Measurements from ENCODE around the gene CLRN2.
"Not testable (repeated sequence)": the region's sequence is repeated elsewhere in the genome, so short reads cannot be mapped to it uniquely, and the experiment has no call there.

The CLRN2 gene

DNA sequence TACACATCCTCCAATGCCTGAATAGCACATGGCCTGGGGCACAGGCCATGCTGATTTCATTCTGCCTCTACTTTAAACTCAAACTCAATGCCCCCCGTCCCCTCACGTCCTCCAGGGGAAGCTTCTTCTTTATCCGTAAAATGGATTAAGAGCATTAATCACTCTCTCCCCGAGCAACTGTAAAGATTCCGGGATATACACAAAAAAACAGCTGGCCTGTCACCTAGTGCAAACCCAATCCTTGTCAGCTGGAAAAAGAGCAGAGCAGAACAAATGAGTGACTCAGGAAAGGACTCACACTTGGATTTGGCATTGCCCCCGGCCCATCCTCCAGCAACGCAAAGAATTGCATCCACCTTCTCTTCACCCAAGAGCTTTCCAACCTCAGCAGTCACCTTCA is 10.9 kb upstream of the CLRN2 start:
- no peak for DNase-seq (ENCODE audit: low spot score)

DNA sequence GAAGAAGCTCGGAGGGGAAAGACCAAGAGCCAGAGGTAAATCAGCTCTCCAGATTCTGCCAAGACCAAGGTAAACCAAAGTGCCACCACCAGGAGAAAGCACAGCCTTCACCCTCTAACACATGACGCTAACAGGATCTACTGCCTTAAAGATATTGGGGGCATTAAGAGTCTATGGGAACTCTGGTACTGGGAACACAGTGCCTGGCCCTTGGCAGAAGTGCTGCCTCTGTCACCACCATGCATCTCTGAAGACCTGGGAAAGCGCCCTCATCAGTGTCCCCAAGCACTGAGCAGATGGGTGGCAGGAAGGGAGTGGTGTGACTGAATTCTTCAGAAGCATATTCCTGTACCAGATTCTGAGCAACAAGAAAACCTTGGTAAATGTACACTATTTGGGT is 4.4 kb upstream of the CLRN2 start:
- no peak for DNase-seq (ENCODE audit: low spot score)

DNA sequence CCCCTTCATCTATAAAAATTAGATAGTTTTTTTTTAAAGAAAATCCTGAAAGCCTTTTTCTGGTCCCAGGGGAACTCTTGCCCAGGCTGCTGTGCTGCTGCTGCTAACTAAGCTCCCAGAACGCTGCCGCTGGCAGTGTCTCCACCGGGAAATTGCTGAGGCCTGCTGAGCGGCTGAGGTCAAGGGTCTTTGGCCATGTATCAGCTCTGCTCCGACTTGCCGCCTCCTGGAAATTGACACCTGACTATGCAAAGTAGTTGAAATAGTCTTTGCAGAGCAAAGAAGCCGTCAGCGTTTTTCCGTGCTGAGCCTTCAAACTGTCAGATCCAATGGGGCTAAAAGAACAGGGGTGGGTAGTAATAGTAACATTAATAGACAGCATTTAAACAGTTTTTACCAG is 3.9 kb upstream of the CLRN2 start:
- DNase-seq (ENCODE audit: low spot score): no peak

DNA sequence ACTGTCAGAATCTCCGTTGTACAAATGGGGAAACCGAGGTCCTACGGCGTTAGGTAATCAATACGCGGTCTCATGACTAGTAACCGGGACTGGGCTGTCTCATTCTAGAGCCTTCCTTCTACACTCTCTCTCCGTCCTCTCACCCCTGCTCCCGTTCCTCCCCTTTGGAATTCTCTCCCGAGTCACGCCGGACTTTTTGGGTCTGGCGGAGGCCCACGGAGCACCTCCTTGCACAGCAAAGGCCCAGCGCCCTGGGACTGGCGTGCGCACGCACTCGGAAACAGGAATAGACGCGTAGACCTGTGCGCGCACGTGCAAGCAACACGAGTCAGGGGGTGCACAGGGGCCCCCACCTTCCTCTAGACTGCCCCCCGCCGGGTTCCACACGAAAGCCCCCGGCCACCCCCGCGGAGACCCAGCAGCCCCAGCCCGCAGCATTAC is 3.4 kb upstream of the CLRN2 start:
- DNase-seq (ENCODE audit: low spot score): no peak

DNA sequence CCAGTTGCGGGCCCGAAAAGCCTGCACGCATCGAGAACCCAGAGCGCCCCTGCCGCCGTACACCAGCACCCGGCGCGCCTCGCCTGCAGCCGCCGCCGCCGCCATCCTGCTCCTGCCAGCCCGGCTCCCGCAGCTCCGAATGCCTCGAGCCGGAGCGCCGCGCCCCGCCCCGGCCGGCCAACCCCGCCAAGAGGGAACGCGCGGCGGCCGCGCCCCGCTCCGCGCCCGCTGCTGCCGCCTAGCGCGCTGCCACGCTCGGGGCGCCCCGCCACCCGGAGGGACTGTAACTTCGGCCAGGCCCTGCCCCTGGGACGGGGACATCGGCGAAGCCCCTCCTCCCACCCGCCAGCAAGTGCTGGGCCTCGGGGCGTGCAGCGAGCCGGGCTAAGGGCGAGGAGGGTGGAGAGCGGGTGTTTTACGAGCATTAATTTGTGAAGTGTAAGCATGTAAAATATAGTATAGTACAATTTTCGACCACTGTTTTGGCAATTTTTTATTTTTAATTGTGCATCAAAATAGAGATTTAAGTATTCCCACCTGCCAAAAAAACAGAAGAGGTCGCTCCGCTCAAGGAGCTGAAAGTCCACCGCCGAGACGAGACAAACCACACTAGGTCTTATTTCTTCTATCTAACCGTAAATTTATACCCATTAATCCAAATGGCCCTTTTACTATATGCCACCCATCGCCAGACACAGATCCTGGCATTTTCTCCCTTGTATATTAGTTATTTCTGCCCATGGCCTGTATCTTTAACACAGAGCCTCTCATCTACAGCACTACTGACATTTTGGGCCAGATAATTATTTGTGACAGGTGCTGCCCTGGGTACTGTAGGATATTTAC is 2.8 kb upstream of the CLRN2 start, which contains the start of gene QDPR:
Gene QDPR (minus strand): TSS at position 141 of the 846 bp plus-strand sequence. CDS start 36 bp downstream, at position 105.
- no peak for DNase-seq (ENCODE audit: low spot score)

DNA sequence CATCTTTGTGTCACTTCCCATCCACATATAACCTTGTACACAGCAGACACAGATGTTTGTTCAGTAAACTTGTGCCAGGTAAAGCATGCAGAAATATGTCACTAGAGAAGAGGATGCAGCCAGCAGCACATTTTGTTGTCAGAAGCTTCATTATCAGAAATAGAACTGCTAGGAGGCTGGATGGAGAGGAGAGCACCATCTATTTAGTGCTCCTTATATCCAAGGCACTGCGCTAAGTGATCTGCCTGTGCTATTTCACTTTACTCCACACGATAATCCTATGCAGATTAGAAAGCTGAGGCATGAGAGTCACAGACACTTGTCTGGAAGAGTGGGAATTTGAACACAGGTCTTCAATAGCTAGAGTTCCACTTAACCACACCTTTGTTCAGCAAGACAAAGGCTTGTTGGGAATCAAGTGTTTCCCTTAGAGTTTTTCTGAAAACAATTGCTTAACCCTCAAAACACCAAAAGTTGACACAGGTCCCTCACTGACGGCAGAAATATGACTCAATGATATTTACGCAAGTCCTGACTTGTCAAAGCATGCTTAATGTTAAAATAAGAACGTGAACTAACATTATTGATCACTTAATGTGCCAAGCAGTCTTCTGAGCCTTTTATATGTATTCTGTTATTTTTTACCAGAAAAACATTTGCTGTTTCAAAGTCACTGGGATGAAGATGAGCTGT is 1.8 kb upstream of the CLRN2 start:
- DNase-seq (ENCODE audit: low spot score): no peak

DNA sequence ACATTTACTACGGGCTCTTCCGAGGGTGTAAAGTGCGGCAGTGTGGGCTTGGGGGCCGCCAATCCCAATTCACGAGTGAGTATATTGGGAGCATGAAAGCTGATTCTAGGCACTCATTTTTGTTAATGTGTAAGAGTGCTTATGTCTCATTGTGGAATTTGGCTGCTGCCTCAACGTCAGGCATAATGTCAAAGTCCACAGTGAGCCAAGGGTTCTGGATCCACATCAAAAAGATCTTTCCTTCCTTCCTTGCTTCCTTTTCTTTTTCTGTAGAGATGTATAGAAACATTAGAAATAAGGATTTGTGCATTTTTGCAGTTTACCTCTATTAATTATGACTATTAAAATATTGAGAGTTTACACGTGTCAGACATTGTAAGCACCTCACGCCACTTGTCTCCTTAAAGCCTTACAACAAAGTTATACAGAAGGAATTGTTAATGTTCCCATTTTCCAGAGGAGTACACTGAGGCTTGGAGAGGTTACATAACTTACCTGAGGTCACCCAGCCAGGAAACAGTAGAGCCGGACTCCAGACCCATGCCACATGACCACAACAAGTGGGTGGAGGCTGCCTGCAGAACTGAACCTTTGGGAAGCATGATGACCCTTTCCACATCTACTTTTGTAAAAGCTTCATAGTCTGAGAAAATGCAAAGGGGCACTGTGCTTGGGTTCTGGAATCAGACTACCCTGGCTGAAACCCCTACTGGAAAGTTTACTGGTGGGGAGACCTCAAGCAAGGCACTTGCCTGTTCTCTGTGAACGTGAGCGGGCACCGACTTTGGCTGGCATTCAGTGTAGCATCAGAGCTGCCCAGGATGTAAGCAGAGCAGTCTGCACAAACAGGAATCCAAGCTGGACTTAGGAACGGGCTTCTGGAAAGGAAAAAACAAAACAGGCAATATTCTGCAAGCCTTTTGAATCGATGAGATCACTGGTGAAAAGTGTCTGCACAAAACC is 761 bp downstream of the CLRN2 start:
- no peak for DNase-seq (ENCODE audit: low spot score)

DNA sequence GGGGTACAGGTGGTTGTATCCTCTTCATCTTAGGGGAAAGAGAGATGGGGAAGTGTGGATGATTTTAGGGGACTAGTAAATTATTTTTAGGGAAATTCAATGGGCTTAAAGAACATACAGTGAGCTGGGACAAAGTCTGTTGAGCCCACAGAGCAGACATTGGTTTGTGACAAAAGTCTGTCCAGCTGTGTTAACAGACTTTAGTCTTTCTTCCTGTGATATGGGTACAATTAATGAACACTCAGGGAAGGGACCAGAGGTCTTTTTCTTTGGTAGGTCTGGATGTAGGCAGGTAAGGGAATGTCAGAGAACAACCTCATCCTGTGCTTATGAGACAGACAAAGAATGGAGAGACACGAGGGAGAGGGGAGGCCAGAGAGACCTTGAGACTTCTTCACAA is 2.0 kb downstream of the CLRN2 start:
- DNase-seq (ENCODE audit: low spot score): no peak

DNA sequence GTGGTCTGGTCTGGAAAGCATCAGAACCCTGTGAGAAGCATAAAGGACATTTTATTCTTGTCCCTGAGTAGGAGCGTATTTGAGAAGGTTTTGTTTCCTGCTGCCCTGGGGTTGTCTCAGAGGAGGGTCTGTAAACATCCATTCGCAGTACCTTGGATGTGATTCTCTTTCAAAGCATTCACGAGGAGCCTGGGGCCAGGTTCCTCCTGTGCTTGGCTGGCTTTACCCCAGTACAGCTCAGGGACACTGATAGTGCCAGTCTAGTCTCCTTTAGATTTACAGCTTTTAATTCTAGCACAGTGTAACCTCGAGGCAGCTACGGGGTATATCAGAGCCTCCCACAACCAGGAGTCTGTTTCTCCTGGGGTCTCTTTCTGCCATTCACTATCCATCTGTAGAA is 2.7 kb downstream of the CLRN2 start:
- DNase-seq (ENCODE audit: low spot score): no peak

DNA sequence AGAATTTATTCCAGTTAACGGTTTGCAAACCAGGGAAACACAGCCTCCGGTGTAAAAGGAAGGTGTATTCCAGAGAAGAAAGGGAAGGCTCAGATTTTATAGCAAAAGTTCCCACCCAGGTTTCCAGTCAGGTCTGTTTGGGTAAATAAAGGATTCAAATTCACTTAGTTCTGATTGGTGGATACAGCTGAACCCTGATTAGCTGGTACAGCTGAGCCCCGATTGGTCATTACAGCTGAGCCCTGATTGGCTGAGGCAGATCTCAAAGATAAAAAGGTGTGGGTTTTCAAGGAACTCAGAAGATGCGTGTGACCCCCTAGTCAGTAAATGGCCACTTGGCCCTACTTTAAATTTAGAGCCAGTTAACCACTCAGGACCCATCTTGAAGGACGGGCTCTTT is 6.6 kb downstream of the CLRN2 start:
- DNase-seq (ENCODE audit: low spot score): no peak

DNA sequence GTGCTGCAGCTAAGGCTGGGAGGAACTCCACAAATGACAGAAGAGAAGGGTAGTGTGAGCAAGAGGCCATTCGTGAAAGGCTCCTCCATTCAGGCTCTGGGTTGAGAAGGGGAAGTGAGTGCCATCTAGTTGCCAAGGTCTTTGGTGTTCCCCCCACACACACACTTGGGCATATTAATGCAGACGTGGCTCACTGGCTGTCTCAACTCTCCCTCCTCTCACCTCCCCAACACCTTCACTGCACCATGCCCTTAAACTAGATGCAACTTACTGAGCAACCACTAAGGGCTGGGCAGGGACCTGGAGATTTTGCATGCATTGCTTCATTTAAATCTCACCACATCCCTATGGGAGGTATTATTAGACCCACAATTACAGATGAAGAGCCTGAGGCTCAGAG is 8.7 kb downstream of the CLRN2 start:
- DNase-seq (ENCODE audit: low spot score): no peak

DNA sequence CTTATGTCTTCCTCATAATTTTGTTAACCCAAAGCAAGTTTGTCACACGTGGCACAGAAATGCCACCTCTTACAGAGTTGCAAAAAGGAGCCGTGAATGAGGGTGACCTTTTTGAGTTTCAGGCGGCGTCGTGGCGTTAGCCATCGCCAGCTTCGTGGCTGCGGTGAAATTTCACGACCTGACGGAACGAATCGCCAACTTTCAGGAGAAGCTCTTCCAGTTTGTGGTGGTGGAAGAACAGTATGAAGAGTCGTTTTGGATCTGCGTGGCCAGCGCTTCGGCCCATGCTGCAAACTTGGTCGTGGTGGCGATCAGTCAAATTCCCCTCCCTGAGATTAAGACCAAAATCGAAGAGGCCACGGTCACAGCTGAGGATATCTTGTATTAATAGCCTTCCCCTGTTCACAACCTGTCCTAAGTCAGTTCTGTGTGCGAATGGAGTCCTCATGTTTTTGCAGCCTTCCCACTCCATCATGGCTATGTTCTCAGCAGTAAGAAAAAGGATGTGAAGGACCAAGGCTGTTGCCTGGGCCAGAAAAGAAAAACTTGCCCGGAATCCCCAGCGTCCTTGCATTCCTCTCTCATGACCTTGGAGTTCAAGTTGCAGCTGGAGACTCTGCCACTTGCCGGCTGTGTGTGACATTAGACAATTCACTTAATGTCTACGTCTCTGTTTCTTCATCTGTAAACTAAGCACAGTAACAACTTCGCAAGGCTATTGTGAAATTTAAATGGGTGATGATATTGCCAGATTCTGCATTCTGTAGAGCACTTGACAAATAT is 11.9 kb downstream of the CLRN2 start:
- no peak for DNase-seq (ENCODE audit: low spot score)

DNA sequence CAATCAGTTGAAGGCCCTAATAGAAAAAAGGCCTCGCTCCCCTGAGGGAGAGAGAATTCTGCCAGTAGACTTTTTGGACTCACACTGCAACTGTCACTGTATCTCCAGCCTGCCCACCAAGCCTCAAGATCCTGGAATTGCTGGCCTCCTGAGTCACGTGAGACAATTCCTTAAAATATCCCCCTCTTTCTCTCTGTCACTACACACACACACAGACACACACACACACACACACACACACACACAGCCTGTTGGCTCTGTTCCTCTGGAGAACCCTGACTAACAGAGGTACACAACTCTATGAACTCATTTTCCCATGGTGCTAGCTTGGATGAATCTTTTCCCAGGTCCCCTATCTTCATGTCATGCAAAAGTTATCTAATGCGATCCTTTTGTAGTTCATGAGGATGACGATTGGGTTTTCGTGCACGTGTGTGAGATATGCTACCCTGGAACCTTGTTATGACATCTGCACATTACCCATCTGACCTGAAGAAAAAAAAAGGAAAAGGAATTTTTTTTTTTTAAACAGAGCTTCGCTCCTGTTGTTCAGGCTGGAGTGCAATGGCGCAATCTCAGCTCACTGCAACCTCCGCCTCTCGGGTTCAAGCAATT is 13.7 kb downstream of the CLRN2 start:
- DNase-seq (ENCODE audit: low spot score): no peak

DNA sequence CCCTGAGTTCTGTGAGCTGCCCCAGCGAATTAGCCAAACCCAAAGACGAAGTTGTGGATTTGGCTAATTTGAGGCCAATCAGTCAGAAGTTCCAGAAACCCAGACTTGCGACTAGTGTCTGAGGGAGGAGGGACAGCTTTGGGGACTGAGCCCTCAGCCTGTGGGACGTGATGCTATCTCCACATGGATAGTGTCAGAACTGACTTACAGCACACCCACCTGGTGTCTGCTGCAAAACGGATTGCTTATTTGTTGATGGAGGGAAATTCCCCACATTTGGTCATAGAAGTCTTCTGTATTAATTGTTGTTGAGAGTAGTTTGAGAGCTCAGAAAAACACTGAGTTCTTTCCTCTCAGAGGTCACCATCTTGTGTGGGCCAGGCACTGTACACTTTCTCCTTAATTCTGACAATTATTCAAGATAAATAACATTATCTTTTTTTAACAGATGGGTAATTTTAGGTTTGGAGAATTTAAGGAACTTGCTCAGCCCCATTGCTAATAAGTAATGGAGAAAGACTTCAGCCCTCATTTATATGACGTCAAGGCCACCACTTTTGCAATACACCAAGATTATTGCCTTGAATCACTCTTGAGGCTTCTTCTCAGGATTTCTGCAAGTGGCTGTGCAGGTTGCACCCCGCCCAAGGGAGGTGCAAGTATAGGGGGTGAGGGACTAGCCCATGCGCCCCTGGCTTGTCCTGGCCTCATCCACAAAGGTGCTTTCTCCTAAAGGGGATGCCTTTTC is 16.7 kb downstream of the CLRN2 start:
- no peak for DNase-seq (ENCODE audit: low spot score)

DNA sequence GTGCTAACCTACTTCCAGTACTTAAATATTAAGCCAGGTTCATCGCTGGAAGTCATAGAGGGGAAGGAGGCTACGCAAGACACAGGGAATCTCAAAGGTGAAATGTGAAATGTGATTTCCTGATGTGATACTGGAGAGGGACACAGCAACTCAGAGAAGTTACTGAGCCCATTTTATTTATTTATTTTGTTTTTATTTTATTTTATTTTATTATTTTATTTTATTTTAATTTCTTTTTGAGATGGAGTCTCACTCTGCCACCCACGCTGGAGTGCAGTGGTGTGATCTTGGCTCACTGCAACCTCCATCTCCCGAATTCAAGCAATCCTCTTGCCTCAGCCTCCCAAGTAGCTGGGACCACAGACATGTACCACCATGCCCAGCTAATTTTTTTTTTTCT is 19.7 kb downstream of the CLRN2 start:
- no peak for DNase-seq (ENCODE audit: low spot score)

DNA sequence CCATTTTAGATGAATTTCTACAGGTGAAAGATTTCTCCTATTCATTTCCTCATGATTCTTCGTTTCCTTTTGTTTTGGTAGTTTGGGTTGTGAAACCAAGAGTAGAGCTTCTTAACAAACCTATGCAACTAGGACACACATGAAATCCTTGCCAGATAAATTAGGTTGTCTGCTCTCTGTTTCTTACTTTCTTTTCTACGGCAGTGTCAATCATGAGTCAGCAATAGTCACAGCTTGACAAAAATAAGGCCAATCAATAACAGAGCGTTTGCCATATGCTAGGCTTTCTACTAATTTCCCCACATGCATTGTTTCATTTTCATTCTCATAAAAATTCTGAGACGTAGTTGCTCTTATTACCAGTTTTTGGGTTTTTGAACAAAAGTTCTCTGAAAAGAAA is 20.3 kb downstream of the CLRN2 start:
- no peak for DNase-seq (ENCODE audit: low spot score)

DNA sequence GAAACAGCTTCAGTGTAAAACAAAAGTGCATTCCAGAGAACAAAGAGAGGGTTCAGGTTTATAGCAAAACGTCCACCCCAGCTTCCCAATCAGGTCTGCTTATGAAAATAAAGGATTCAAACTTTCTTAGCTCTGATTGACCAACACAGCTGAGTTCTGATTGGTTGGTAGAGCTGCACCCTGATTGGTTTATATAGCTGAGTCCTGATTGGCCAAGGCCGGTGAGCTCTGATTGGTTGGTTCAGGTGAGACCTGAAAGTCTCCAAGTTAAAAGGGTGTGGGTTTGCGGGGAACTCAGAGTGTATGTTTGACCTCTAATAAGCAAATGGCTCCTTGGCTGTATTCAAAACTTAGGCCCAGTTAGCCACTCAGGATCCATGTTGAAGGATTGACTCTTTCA is 20.9 kb downstream of the CLRN2 start:
- DNase-seq (ENCODE audit: low spot score): no peak

DNA sequence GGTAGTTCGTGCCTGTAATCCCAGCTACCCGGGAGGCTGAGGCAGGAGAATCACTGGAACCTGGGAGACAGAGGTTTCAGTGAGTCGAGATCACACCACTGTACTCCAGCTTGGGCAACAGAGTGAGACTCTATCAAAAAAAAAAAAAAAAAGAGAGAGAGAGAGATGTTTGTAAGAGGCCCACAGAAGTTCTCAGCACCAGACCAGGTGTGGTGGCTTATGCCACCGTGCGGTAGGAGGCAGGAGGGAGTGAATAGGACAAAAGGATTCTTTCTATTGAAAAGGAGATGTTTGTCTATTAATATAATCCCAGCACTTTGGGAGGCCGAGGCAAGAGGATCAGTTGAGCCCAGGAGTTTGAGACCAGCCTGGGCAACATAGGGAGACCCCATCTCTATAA is 22.1 kb downstream of the CLRN2 start:
- not testable (repeated sequence) for DNase-seq (ENCODE audit: low spot score)

DNA sequence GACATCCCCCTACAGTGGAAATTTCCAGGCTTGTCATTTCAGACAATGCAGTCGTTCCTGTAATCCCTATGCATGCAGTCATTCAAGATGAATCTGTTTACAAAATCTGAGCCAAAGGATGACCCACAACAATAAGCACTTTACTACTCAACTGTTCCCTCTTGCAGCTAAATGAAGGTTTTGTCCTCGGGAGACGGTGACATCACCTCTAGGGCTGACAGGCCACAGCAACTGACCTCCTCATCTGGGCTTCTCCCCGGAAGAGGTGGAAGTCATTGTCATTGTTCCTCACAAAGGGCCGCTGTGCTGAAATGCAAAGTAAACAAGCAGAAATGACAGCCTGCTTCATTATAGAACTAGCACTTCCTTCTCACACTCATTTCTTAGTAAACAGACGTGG is 29.2 kb downstream of the CLRN2 start:
- DNase-seq (ENCODE audit: low spot score): peak; percentile 63

DNA sequence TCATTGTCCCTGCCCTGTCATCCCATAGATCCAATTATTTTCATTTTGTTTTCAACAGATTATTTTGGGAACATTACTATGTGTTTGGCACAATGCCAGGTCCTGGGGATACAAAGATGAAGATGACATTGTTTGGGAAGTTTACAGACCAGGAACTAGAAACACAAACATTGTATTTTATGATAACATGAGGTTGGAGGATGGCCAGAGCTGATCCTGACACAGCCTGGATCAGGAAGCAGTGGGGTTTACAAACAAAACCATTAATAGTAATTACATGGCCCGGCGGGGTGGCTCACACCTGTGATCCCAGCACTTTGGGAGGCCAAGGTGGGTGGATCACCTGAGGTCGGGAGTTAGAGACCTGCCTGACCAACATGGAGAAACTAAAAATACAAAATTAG is 29.9 kb downstream of the CLRN2 start:
- peak; percentile 8 for DNase-seq (ENCODE audit: low spot score)
